Smooth muscle cell (in vitro differentiated cells): ENCODE results near the gene FAM53B. TPM values are rescaled to one million over a fixed set of nuclear protein-coding genes. Genes with fewer than 3 reads are reported as not detected.
A peak's percentile ranks its signal among the peaks of the same experiment; 100 is the strongest.

Experiments used
- DNase-seq: peaks from one replicate; lab custom pipeline; 2025; ENCODE audit not compliant: unreplicated experiment; lab: John Stamatoyannopoulos, UW
- H2AFZ ChIP-seq: fragments of 200-600 bp; sonication (generic); 2 replicates; pipeline ENCODE4 v1.6.0; 2016; ENCODE audit warnings: antibody characterized with exemption, low read depth, mild to moderate bottlenecking
- H3F3A ChIP-seq: fragments of 200-600 bp; sonication (generic); 2 replicates; pipeline ENCODE4 v1.6.0; 2017; ENCODE audit warnings: antibody characterized with exemption, low read depth
- H3K27ac ChIP-seq: fragments of 200-600 bp; sonication (generic); 2 replicates; pipeline ENCODE4 v1.5.1; 2016; ENCODE audit warnings: low read depth, mild to moderate bottlenecking
- H3K27me3 ChIP-seq: fragments of 200-600 bp; sonication (generic); 2 replicates; pipeline ENCODE4 v1.6.1; 2016; ENCODE audit warnings: low read depth, mild to moderate bottlenecking
- H3K36me3 ChIP-seq: fragments of 200-600 bp; sonication (generic); 2 replicates; pipeline ENCODE4 v1.5.1; 2016; ENCODE audit warnings: low read depth
- H3K4me1 ChIP-seq: fragments of 200-600 bp; sonication (generic); 2 replicates; pipeline ENCODE4 v1.5.1; 2016; ENCODE audit warnings: low read depth
- H3K4me2 ChIP-seq: fragments of 200-600 bp; sonication (generic); 2 replicates; pipeline ENCODE4 v1.6.0; 2016; ENCODE audit warnings: mild to moderate bottlenecking
- H3K4me3 ChIP-seq: fragments of 200-600 bp; sonication (generic); 2 replicates; pipeline ENCODE4 v1.5.1; 2016; ENCODE audit warnings: mild to moderate bottlenecking
- H3K79me2 ChIP-seq: fragments of 200-600 bp; sonication (generic); 2 replicates; pipeline ENCODE4 v1.6.0; 2016; ENCODE audit warnings: low read depth, mild to moderate bottlenecking
- H3K9ac ChIP-seq: fragments of 200-600 bp; sonication (generic); 2 replicates; pipeline ENCODE4 v1.6.0; 2016; ENCODE audit warnings: low read depth
- H3K9me3 ChIP-seq: fragments of 200-600 bp; sonication (generic); replicated peaks from 2 replicates; pipeline ENCODE4 v1.5.1; 2016; ENCODE audit warnings: low read depth
- H4K20me1 ChIP-seq: fragments of 200-600 bp; sonication (generic); 2 replicates; pipeline ENCODE4 v1.6.0; 2016; ENCODE audit warnings: low read depth
- WGBS: methylation state at CpG from one replicate; pipeline ENCODE4 v1.1.7; 2016; ENCODE audit warnings: low lambda C conversion rate; 5-methylcytosine and 5-hydroxymethylcytosine counted together
- polyA plus RNA-seq: library from polyadenylated mRNA; unstranded; fragments of >200 nt; fragmentation: Nextera tagmentation; extraction: Ambion mirVana; gene quantifications from 2 replicates; pipeline ENCODE4 v1.2.1, GENCODE V29; 2016
- total RNA-seq: library from RNA; depleted of rRNA; stranded (reverse); fragments of >200 nt; gene quantifications from 2 replicates; pipeline ENCODE4 v1.2.3, GENCODE V29; 2014
- TF ChIP-seq, protein P1 (sequence below): fragments of 200-600 bp; sonication (generic); IDR thresholded peaks from 2 replicates; pipeline ENCODE4 v1.5.1; 2017; ENCODE audit warnings: borderline replicate concordance, mild to moderate bottlenecking, antibody characterized with exemption; ENCODE audit not compliant: insufficient read depth, poor library complexity, severe bottlenecking

FAM53B gene
- total and polyA plus RNA-seq, 2 experiments from 2014 or later, result 5.5 to 6.2 TPM

DNA sequence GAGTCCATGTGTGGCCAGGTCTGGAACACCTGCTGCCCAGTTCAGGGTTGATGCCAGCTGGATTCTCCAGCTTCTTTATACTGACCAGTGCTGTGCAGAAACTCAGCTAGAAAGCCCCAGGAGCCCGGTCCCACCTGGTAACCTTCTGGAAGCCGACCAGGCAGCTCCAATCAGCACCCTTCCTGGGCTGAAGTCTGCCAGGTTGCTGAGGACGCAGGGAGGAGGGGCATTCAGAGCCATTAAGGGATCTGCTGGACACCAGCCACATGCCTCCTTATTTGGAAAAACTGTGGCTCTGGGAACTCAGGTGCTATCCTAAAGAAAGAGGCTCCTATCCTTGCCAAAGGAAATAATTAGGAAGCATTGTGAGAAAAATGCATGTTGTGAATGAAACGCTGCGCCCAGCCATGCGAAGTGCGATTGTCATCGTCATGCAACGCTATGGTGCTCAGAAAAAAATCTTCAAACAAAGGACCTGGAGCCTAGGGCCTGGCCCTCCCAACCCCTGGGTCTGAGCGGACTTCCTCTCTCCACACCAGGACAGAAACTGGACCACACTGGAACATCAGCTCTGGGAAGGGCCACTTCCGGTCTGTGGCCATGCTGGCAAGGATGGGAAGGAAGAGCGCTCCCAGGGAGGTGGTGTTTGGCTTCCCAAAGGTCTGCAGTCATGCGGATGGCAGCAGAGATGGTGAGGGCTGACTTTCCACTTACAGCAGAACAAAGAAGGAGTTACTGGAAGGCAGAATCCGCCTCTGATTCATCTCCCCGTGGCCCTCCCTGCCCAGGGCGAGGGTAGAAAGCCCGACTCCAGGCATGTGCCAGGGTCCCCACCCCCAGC lies 90.1 kb downstream of the FAM53B start:
- Histone ChIP-seq H3K27ac (peak overlapping the region; percentile 38), H3K9ac (no peak overlapping the region), H3K36me3 (no peaks in the 10 kb centered on the region), H2AFZ (no peak overlapping the region), H4K20me1 (peaks cover 27% of the 10 kb centered on the region), H3K27me3 (no peaks in the 10 kb centered on the region), H3K4me1 (peaks cover 10% of the 10 kb centered on the region), H3F3A (no peaks in the 10 kb centered on the region), H3K4me3 (no peak overlapping the region), H3K4me2 (no peak overlapping the region), H3K9me3 (no peaks in the 10 kb centered on the region), H3K79me2 (no peaks in the 10 kb centered on the region)
- no peak for DNase-seq
- TF ChIP-seq, protein P1, sequence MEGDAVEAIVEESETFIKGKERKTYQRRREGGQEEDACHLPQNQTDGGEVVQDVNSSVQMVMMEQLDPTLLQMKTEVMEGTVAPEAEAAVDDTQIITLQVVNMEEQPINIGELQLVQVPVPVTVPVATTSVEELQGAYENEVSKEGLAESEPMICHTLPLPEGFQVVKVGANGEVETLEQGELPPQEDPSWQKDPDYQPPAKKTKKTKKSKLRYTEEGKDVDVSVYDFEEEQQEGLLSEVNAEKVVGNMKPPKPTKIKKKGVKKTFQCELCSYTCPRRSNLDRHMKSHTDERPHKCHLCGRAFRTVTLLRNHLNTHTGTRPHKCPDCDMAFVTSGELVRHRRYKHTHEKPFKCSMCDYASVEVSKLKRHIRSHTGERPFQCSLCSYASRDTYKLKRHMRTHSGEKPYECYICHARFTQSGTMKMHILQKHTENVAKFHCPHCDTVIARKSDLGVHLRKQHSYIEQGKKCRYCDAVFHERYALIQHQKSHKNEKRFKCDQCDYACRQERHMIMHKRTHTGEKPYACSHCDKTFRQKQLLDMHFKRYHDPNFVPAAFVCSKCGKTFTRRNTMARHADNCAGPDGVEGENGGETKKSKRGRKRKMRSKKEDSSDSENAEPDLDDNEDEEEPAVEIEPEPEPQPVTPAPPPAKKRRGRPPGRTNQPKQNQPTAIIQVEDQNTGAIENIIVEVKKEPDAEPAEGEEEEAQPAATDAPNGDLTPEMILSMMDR, result no peak
- WGBS, result 89% methylated on average over 17 of the region's 17 CpGs

DNA sequence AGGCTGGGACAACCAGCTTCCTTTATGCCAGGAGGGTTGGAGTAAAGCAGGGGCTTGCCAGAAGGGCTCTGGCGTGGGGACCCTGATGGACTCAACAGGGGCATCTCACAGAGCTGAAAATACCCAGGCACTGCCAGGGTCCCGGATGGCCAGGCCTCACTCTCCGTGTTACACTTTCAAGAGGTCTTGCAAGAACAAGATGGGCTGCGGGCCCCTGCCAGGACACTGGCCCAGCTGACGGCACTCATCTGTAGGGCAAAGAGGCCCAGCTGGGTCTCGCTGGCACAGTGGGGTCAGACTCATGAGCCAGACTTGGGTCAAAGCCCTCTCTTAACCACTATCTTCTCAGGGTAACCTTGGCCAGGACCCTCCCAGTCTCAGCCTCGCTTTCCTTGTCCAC lies 90.9 kb downstream of the FAM53B start:
- H3K4me1 ChIP-seq, result peaks cover 17% of the 10 kb centered on the region

DNA sequence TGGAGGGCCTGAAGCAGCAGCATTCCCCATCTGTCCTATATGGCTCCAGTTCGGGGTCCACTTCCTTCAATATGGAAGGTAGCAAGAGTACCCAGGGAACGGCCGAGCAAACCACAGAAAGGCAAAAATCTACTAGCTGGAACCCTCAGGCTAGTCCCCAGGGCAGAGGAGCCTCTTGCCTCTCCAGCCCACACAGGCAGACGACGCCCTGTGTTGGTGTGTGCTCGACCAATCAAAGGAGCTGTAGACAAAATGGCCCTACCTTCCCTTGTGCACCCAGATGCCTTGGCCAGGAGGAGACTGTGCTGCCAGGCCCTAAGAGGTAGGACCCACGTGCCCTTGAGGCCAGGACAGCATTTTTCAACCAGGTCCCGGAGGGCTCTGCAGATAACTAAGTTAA lies 91.5 kb downstream of the FAM53B start:
- peaks cover 17% of the 10 kb centered on the region for H3K4me1 ChIP-seq
- no peaks in the 10 kb centered on the region for H3K9me3 ChIP-seq
- H2AFZ ChIP-seq, result no peak overlapping the region
- no peaks in the 10 kb centered on the region for H3K79me2 ChIP-seq
- no peak for DNase-seq
- H3K27me3 ChIP-seq, result no peaks in the 10 kb centered on the region
- H3K9ac ChIP-seq, result no peak overlapping the region
- peaks cover 31% of the 10 kb centered on the region for H4K20me1 ChIP-seq
- no peak overlapping the region for H3K27ac ChIP-seq
- TF ChIP-seq, protein P1, result no peak
- no peak overlapping the region for H3K4me2 ChIP-seq
- WGBS, result 95% methylated on average over 8 of the region's 8 CpGs
- no peaks in the 10 kb centered on the region for H3K36me3 ChIP-seq
- no peak overlapping the region for H3K4me3 ChIP-seq
- H3F3A ChIP-seq, result no peaks in the 10 kb centered on the region

More for the DNA sequence above, 90.9 kb downstream of the FAM53B start:
- H3K79me2 ChIP-seq, result no peaks in the 10 kb centered on the region
- H3K27ac ChIP-seq, result no peak overlapping the region
- no peaks in the 10 kb centered on the region for H3K9me3 ChIP-seq
- DNase-seq, result no peak
- 83% methylated on average over 7 of the region's 7 CpGs for WGBS
- no peak overlapping the region for H2AFZ ChIP-seq
- TF ChIP-seq, protein P1, result no peak
- H3K36me3 ChIP-seq, result no peaks in the 10 kb centered on the region
- no peak overlapping the region for H3K4me3 ChIP-seq
- H3F3A ChIP-seq, result no peaks in the 10 kb centered on the region
- no peak overlapping the region for H3K4me2 ChIP-seq
- no peak overlapping the region for H3K9ac ChIP-seq
- peaks cover 33% of the 10 kb centered on the region for H4K20me1 ChIP-seq
- H3K27me3 ChIP-seq, result no peaks in the 10 kb centered on the region

DNA sequence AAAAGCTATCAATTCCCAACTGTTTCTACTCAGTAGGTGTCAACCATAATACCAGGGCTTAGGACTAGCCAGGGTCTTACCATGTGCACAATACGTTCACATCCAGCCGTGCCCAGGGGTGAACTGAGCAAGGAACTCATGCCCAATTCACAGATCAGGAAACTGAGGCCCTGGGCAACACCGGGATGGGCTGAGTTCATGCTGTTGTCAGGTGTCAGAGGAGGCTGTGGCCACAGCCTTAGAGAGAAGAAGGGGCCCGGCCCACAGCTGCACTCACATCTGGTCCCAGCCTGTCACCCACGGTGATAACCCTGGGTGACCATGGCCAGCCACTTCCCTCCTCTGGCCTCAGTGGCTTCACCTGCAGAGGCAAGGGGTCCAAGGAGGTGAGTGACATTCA lies 92.0 kb downstream of the FAM53B start:
- H3K4me3 ChIP-seq, result no peak overlapping the region
- H3K79me2 ChIP-seq, result no peaks in the 10 kb centered on the region
- no peaks in the 10 kb centered on the region for H3F3A ChIP-seq
- H3K27me3 ChIP-seq, result no peaks in the 10 kb centered on the region
- H3K27ac ChIP-seq, result no peak overlapping the region
- no peak overlapping the region for H3K9ac ChIP-seq
- WGBS, result over 99% methylated on average over 5 of the region's 5 CpGs
- DNase-seq, result no peak
- H3K36me3 ChIP-seq, result no peaks in the 10 kb centered on the region
- peaks cover 12% of the 10 kb centered on the region for H3K4me1 ChIP-seq
- H4K20me1 ChIP-seq, result peaks cover 29% of the 10 kb centered on the region
- H3K9me3 ChIP-seq, result no peaks in the 10 kb centered on the region
- H3K4me2 ChIP-seq, result no peak overlapping the region
- TF ChIP-seq, protein P1, result no peak
- no peak overlapping the region for H2AFZ ChIP-seq
